Sciatic nerve (tissue), 2 donors: ENCODE measurements around the gene SLC25A33. TPM values are rescaled to one million over a fixed set of nuclear protein-coding genes. Genes with fewer than 3 reads are reported as not detected.

Experiments
- ATAC-seq: fragments of 200-7000 bp; cut with Tn5 transposase; one replicate; pipeline ENCODE4 v1.9.1; 2020; ENCODE audit warnings: mild to moderate bottlenecking, moderate library complexity
- DNase-seq: peaks from one replicate; pipeline ENCODE4 v3.0.0-alpha.2; 2020; ENCODE audit warnings: low spot score
- intact Hi-C: fragments of 100-400 bp; cut with DNase I; formaldehyde crosslinking; loops from one replicate; pipeline ENCODE4 v1.14.2; 2022
- total RNA-seq: library from RNA; stranded (reverse); fragmentation: NEBNext Ultra II Directional; extraction: Animal tissue kit (Norgen Biotek cat#: 25700); gene quantifications from one replicate; pipeline ENCODE4 v1.2.1, GENCODE V29; 2021
- donor health status: DM: no; HTN: no; CAD: no.
- donor health status: DM: no; HTN: no; CAD: no.

SLC25A33 gene
- total RNA-seq, 1 donor from 2014 or later = 2.9 TPM

GRCh38 chr1:9575486-9575885 lies 36.2 kb downstream of the SLC25A33 start:
- intact Hi-C loops = no loop called here
- no peak for DNase-seq
- ATAC-seq = no peak

GRCh38 chr1:9576903-9577302 lies 37.6 kb downstream of the SLC25A33 start:
- no peak for ATAC-seq
- intact Hi-C loops = no loop called here

GRCh38 chr1:9577423-9577822 lies 38.2 kb downstream of the SLC25A33 start:
- intact Hi-C loops = no loop called here

More at GRCh38 chr1:9576903-9577302, 37.6 kb downstream of the SLC25A33 start:
- DNase-seq = no peak

GRCh38 chr1:9580942-9581341 lies 41.7 kb downstream of the SLC25A33 start:
- intact Hi-C loops = no loop called here
- no peak for ATAC-seq
- no peak for DNase-seq

More at GRCh38 chr1:9577423-9577822, 38.2 kb downstream of the SLC25A33 start:
- ATAC-seq = no peak
- DNase-seq = no peak

- intact Hi-C loops = no loop called here
- no peak for DNase-seq
Measured at GRCh38 chr1:9586147-9586766, 47.0 kb downstream of the SLC25A33 start.

GRCh38 chr1:9588551-9589143 lies 49.4 kb downstream of the SLC25A33 start, which contains the start of gene TMEM201:
Gene TMEM201 (plus strand): TSS chr1:9588911. CDS start chr1:9588931, 20 bp downstream.
- intact Hi-C loops = no loop called here
- DNase-seq (peak; percentile 96), ATAC-seq (peak; percentile 89)

More at GRCh38 chr1:9586147-9586766, 47.0 kb downstream of the SLC25A33 start:
- no peak for ATAC-seq

GRCh38 chr1:9589144-9589718 lies 50.0 kb downstream of the SLC25A33 start:
- ATAC-seq (peak; percentile 2), DNase-seq (no peak)
- intact Hi-C loops = no loop called here

GRCh38 chr1:9589719-9590157 lies 50.5 kb downstream of the SLC25A33 start:
- intact Hi-C loops = no loop called here

GRCh38 chr1:9590201-9590600 lies 50.9 kb downstream of the SLC25A33 start:
- ATAC-seq (no peak), DNase-seq (no peak)
- intact Hi-C loops = no loop called here

More at GRCh38 chr1:9589719-9590157, 50.5 kb downstream of the SLC25A33 start:
- ATAC-seq (no peak), DNase-seq (no peak)

GRCh38 chr1:9590945-9591668 lies 51.8 kb downstream of the SLC25A33 start:
- no peak for DNase-seq
- intact Hi-C loops = no loop called here
- no peak for ATAC-seq

- DNase-seq = no peak
- no peak for ATAC-seq
- intact Hi-C loops = no loop called here
Measured at GRCh38 chr1:9591669-9592509, 52.6 kb downstream of the SLC25A33 start.

GRCh38 chr1:9592510-9593075 lies 53.3 kb downstream of the SLC25A33 start:
- no peak for ATAC-seq
- DNase-seq = no peak
- intact Hi-C loops = no loop called here

GRCh38 chr1:9593147-9593491 lies 53.9 kb downstream of the SLC25A33 start:
- DNase-seq (no peak), ATAC-seq (no peak)
- intact Hi-C loops = no loop called here

GRCh38 chr1:9593492-9594465 lies 54.5 kb downstream of the SLC25A33 start:
- intact Hi-C loops = no loop called here
- DNase-seq (peak; percentile 79), ATAC-seq (peak; percentile 13)

GRCh38 chr1:9594471-9595155 lies 55.3 kb downstream of the SLC25A33 start:
- DNase-seq (no peak), ATAC-seq (no peak)
- intact Hi-C loops = no loop called here

GRCh38 chr1:9595156-9595967 lies 56.1 kb downstream of the SLC25A33 start:
- intact Hi-C loops = no loop called here
- DNase-seq (no peak), ATAC-seq (no peak)
